ENCODE data around the gene AKAP11.

Gene AKAP11

GRCh38 chr13:42274386-42275097 is 2.6 kb downstream of the AKAP11 start:
- DNase-seq, result no peak

- no peak for DNase-seq
These were observed 3.1 kb downstream of the AKAP11 start for GRCh38 chr13:42275098-42275471.

- DNase-seq, result no peak
These were observed 3.6 kb downstream of the AKAP11 start for GRCh38 chr13:42275506-42275905.

GRCh38 chr13:42276683-42277082 is 4.7 kb downstream of the AKAP11 start:
- DNase-seq, result no peak

- no peak for DNase-seq
These were observed 5.8 kb downstream of the AKAP11 start for GRCh38 chr13:42277618-42278276.

GRCh38 chr13:42279080-42279479 is 7.1 kb downstream of the AKAP11 start:
- DNase-seq, result no peak

GRCh38 chr13:42279986-42280385 is 8.0 kb downstream of the AKAP11 start:
- no peak for DNase-seq

GRCh38 chr13:42280537-42280936 is 8.6 kb downstream of the AKAP11 start:
- DNase-seq, result no peak

- DNase-seq, result no peak
These were observed 11.6 kb downstream of the AKAP11 start for GRCh38 chr13:42283574-42283973.

- DNase-seq, result no peak
These were observed 12.1 kb downstream of the AKAP11 start for GRCh38 chr13:42284068-42284467.

GRCh38 chr13:42298392-42298791 is 26.4 kb downstream of the AKAP11 start:
- DNase-seq, result no peak

- DNase-seq, result no peak
These were observed 33.6 kb downstream of the AKAP11 start for GRCh38 chr13:42305503-42305902.

- no peak for DNase-seq
These were observed 35.5 kb downstream of the AKAP11 start for GRCh38 chr13:42307461-42307860.

GRCh38 chr13:42312817-42313431 is 41.0 kb downstream of the AKAP11 start:
- no peak for DNase-seq

- DNase-seq, result no peak
These were observed 46.6 kb downstream of the AKAP11 start for GRCh38 chr13:42318570-42318969.

- DNase-seq, result no peak
These were observed 48.4 kb downstream of the AKAP11 start for GRCh38 chr13:42320375-42320787.

GRCh38 chr13:42322806-42323205 is 50.9 kb downstream of the AKAP11 start:
- no peak for DNase-seq

- DNase-seq, result no peak
These were observed 52.8 kb downstream of the AKAP11 start for GRCh38 chr13:42324704-42325103.

- no peak for DNase-seq
These were observed 55.8 kb downstream of the AKAP11 start for GRCh38 chr13:42327725-42328124.

- DNase-seq, result no peak
These were observed 56.7 kb downstream of the AKAP11 start for GRCh38 chr13:42328672-42329071.

- DNase-seq, result no peak
These were observed 57.3 kb downstream of the AKAP11 start for GRCh38 chr13:42329239-42329638.

- DNase-seq, result no peak
These were observed 59.1 kb downstream of the AKAP11 start for GRCh38 chr13:42331009-42331408.

GRCh38 chr13:42333613-42334328 is 61.8 kb downstream of the AKAP11 start:
- peak; percentile 13 for DNase-seq

GRCh38 chr13:42334329-42334706 is 62.4 kb downstream of the AKAP11 start:
- peak; percentile 26 for DNase-seq

Measured in NCI-H1105 (cell line).